ENCODE measurements around the gene TENT4A.
"Not testable (repeated sequence)": the region's sequence is repeated elsewhere in the genome, so short reads cannot be mapped to it uniquely, and the experiment has no call there.

TENT4A gene

GRCh38 chr5:6713274-6714225 is at the start of gene TENT4A:
Gene TENT4A, plus strand, starts transcription at chr5:6713432. Its CDS starts 552 bp downstream, at chr5:6713984.
- DNase-seq (ENCODE audit: low spot score): peak; percentile 99

GRCh38 chr5:6666762-6667161 is 46.5 kb upstream of the TENT4A start:
- DNase-seq (ENCODE audit: low spot score): no peak

DNA sequence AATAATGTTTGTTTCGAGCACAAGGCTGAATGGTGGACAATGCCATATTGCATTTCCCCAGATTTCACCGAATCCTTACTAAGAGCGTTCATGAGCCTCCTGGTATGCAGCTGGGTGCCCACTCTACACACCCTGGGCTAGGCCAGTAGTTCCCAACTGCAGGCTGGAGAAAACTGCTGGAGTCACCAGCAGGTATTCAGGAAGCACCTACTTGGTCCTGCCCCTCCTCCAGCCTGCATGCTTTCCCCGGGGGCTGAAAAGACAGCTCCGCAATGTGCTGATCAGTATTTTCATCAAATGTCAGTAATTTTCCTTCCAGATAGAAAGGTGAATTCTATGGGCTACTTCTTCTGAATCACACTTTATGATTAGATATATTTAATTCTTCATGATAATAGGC is 45.6 kb upstream of the TENT4A start:
- no peak for DNase-seq (ENCODE audit: low spot score)

DNA sequence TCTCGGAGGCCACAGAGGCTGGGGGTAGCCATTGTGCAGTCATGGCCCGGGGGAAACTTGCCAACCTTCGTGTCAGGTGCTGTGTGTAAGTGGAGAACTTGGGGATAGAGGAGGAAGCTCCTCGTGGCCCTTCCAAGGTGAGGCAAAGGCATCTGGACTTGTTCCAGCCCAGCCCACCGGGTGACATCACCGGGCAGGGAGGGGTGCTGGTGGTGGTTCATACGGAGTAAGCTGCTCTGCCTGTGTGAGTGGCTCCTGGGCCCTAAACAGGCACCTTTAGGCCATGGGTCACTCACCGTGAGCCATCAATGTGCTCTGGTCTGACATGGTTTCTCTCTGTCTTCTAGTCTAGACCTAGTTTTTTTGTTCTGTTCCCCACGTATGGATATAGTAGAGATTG is 44.5 kb upstream of the TENT4A start:
- DNase-seq (ENCODE audit: low spot score): not testable (repeated sequence)

DNA sequence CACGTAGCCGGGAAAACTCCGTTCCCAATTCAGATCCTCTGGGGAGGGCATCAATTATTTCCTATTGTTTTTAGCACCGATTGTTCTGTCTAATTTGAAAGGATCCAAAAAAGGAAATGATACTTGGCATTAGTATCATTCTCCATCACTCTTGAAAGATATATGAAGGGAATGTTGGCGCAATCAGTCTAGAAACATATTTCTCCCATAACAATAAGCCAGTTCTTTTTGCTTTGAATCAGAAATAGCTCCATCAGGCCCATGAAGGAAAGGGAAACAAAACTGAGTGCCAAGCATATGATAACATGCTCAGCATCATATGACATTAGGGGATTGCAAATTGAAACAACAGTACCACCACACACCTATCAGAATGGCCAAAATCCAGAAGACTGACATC is 40.2 kb upstream of the TENT4A start:
- DNase-seq (ENCODE audit: low spot score): no peak

- no peak for DNase-seq (ENCODE audit: low spot score)
Observed at GRCh38 chr5:6673963-6674362, 39.3 kb upstream of the TENT4A start.

DNA sequence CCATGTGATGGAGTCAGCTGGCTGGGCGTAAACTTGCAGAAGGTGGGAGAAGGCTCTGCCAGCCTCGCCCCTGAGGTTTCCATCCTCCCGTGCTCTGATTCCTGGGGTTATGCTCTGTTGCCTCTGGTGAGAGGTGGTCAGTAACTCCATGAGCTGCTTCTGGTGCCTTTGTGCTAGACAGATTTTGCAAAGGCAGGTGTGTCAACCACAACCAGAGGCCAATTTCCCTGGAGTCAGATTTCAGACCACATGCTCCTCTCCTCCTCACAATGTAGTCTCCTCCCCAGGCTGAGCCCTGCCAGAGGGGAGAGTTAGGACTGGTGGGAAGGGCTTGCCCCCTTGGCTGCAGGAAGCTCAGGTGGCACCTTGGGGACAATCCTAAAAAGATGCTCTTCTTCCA is 38.8 kb upstream of the TENT4A start:
- DNase-seq (ENCODE audit: low spot score): no peak

DNA sequence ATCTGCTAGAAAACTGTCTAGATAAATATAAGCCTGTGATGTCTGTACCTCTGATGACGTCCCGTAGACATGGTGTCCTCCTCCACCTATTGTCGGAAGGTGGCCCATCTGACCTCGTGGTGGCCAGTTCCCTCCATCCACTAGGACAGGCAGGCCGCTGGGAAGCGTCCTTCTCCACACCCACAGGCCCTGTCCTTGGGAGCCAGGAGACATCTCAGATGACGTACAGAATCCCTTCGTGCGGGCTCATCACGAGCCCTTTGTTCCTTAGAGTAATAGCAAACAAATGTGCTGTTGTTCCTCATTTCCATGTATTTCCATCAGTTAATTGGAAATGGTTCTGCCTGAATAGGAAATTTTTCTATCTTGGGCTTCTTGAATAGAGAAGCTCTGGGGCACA is 38.3 kb upstream of the TENT4A start:
- no peak for DNase-seq (ENCODE audit: low spot score)

- DNase-seq (ENCODE audit: low spot score): no peak
Observed at GRCh38 chr5:6675784-6676491, 37.3 kb upstream of the TENT4A start.

DNA sequence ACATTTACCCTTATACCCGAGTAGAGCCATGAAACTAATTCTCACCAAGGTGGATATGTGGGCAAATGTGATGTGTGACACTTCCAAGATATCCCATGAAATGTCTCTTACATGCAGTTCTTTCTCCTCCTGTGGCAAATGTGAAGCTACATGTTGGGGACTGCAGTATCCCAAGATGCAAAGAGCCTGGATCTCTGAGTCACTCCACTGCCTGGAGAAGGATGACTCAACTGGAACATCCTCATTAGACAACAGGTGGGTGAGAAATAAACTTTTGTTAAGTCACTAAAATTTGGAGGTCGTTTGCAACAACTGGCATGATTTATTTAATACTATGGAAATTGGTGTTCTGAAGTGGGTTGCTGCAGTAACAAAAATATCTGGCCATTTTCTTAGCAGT is 36.5 kb upstream of the TENT4A start:
- DNase-seq (ENCODE audit: low spot score): peak; percentile 42

DNA sequence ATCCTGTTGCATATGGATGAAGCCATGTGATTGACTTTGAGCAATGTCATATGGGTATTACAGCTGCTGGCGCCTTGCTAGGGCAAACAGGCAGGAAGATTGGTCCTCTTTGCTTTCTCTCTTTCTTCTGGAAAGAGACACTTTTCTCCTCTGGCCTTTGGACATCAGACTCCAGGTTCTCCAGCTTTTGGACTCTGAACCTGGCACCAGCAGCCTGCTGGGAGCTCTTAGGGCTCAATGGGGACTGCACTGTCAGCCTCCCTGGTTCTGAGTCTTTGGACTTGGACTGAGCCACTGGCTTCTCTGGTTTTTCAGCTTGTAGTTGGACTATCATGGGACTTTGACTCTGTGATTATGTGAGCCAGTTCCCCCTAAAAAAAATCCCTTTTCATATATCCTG is 34.8 kb upstream of the TENT4A start:
- DNase-seq (ENCODE audit: low spot score): no peak

DNA sequence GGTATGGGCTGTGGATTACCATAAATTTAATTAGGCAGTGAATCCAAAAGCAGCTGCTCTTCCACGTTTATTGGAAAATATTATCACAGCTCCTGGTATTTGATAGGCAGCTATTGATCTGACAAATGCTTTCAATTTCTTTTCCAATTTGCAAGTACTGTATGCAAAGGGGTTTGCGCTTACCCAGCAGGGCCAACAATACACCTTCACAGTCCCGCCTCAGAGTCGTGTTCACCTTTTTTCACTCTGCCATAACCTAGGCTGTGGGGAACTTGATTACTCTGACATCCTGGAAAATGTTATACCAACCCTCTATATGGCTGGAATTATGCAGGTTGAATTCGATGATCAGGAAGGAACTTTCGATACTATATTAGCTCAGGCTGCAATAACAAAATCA is 32.3 kb upstream of the TENT4A start:
- no peak for DNase-seq (ENCODE audit: low spot score)

- no peak for DNase-seq (ENCODE audit: low spot score)
Observed at GRCh38 chr5:6681682-6682081, 31.6 kb upstream of the TENT4A start.

DNA sequence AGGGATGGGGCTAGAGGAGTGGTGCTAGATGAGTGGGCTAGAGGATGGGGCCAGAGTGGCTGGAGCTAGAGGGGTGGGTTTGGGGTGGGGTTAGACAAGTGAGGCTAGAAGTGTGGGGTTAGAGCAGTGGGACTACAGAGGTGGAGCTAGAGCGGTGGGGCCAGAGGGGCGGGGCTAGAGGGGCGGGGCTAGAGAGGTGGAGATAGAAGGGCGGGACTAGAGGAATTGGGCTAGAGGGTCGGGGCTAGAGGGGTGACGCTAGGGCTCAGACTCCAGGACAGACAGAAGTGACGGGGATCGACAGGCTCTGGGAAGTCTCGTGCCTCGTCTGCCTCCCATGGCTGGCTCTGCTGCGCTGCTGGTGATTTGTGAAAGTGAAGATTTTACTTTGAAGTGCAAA is 31.0 kb upstream of the TENT4A start:
- no peak for DNase-seq (ENCODE audit: low spot score)

DNA sequence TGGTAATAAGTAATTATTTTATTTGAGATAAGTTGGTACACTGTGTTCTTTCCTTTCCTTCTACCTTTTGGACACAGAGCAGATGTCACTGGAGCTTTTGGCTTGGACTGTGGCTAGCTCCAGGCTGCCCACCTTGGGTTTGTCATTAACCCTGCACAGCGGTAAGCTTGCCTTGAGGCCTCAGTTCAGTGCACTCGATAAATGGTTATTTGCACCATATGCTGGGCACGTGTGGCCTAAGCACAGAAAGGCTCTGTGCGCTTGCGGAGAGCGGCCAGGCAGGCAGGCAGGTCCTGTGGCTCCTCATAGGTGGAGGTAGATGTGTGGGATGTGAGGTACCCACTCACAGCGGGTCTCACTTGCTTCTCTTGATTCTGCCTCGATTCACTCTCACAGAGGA is 30.0 kb upstream of the TENT4A start:
- DNase-seq (ENCODE audit: low spot score): no peak

GRCh38 chr5:6684075-6684474 is 29.2 kb upstream of the TENT4A start:
- no peak for DNase-seq (ENCODE audit: low spot score)

DNA sequence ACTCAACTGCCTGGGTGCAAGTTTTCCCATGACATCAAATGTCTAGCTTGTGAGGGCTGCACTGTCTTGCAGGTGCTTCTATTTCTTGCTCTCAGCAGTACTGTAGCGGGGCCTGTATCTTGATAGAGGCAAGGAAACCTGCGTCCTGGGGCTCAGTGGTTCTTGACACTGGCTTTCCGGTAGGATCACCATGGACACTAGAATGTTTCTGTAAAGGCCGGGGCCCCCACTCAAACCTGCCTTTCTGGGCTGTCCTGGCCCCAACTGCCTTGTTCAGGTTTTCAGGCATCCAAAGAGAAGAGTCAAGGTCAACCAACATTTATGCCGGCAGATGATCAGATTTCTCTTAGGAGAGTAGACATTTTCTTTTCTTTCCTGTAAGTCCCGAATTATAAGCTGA is 26.7 kb upstream of the TENT4A start:
- no peak for DNase-seq (ENCODE audit: low spot score)

DNA sequence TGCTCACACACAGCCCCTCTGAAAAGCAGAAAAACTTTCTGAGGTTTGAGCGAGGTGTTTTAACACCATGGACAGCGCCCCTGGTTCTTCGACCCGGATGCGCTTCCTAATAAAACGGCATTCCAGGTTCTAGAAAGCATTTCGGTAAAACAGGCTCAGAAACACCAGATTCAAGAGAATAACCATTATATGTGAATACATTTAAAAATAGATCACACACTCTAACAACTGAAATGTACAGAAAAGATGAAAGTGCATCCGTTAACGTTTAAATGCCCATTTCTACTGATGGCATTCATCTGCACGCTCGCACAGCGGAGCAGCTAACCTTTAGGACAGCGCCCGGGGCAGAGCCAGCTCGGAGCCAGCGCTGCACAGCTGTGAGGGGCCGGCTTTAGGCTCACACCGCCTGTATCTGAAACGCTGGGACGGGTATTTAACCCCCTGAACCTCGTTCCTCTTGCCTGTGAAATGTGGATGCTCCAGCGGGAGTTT is 26.3 kb upstream of the TENT4A start:
- DNase-seq (ENCODE audit: low spot score): peak; percentile 64

- DNase-seq (ENCODE audit: low spot score): no peak
Observed at GRCh38 chr5:6687505-6687904, 25.7 kb upstream of the TENT4A start.

GRCh38 chr5:6692906-6693305 is 20.3 kb upstream of the TENT4A start:
- no peak for DNase-seq (ENCODE audit: low spot score)

DNA sequence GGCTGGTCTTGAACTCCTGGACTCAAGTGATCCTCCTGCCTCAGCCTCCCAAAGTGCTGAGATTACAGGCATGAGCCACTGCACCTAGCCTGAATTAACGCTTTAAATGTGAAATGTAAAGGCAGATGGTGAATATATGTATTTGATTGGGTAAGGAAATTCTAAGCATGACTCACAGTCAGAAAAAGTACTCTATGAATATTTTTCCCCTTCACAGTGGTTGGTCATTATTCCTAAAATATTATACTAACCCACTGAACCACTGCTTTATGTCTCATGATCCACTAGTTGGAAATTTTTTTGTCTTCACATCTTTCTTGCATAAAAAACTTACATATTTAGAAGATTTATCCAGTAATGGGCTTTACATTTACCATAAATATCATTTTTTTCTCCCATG is 14.5 kb upstream of the TENT4A start:
- DNase-seq (ENCODE audit: low spot score): no peak

- DNase-seq (ENCODE audit: low spot score): no peak
Observed at GRCh38 chr5:6699357-6699756, 13.9 kb upstream of the TENT4A start.

- DNase-seq (ENCODE audit: low spot score): no peak
Observed at GRCh38 chr5:6700074-6700684, 13.1 kb upstream of the TENT4A start.
